ENCODE results near the gene MINAR1.

DNA sequence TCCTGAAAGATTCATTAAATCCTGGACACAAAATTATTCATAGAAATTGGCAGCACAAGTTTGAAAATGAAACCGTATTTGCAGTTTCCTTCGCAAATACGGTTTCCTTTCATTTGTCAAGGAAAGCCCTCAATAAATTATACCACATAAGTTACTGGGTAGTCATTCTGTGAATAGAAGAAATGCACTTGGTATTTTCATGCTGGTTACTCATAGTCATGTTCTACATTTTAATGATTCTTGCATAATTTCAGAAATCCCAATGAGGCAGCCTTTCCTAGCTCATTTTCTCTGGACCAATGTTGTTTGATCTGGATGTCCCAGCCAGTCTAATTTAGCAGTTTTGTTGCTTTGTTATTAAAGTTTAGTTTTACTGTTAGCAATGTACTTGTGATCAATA, 43.2 kb downstream of the MINAR1 start:
- TF ChIP-seq EZH2 (IDR thresholded peaks at IDR 0.05; ENCODE audit: borderline replicate concordance, low read length) = no peak
- TF ChIP-seq, protein P1, sequence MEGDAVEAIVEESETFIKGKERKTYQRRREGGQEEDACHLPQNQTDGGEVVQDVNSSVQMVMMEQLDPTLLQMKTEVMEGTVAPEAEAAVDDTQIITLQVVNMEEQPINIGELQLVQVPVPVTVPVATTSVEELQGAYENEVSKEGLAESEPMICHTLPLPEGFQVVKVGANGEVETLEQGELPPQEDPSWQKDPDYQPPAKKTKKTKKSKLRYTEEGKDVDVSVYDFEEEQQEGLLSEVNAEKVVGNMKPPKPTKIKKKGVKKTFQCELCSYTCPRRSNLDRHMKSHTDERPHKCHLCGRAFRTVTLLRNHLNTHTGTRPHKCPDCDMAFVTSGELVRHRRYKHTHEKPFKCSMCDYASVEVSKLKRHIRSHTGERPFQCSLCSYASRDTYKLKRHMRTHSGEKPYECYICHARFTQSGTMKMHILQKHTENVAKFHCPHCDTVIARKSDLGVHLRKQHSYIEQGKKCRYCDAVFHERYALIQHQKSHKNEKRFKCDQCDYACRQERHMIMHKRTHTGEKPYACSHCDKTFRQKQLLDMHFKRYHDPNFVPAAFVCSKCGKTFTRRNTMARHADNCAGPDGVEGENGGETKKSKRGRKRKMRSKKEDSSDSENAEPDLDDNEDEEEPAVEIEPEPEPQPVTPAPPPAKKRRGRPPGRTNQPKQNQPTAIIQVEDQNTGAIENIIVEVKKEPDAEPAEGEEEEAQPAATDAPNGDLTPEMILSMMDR (conservative IDR thresholded peaks at IDR 0.05 in 1 of 2, IDR thresholded peaks at IDR 0.05 in 1 of 2; ENCODE audit: extremely low read depth in 1 of 2, insufficient read depth in 1 of 2, low read depth in 1 of 2, low read length in 2 of 2) = no peak
